ENCODE results near the gene APBA2. TPM values are rescaled to one million over a fixed set of nuclear protein-coding genes. Genes with fewer than 3 reads are reported as not detected.

The APBA2 gene
- total RNA-seq, 4 donors from 2014 or later: 7.2 to 33.8 (median 8.8) TPM

DNA sequence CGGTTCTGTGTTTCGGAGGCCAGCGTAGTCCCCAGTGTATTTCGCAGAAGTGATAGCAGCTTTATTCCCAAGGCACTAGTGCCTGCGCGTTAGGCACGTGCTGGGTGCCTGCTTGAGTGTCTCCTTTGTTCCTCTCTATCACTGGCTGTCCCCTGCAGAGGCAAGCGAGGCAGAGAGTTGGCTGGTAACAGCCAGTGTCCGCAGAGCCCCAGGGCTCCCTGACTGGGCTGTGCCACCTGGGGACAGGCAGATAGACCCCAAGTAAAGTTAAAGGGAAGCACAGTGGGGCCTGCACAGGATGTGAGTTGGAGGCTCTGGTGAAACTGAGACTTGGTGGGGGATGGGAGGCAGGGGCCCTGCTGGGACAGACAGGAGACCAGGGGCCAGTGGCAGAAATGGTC is 50.7 kb downstream of the APBA2 start:
- Histone ChIP-seq H3K4me1 (no peaks in the 10 kb centered on the region), H3K27me3 (no peaks in the 10 kb centered on the region), H3K4me3 (no peak overlapping the region), H3K36me3 (no peaks in the 10 kb centered on the region), H3K27ac (peak overlapping the region in 1 of 4 donors; percentile 31), H3K9me3 (peaks cover 0 to 3% (median 0%) of the 10 kb centered on the region in 4 donors)
- TF ChIP-seq, protein P1, sequence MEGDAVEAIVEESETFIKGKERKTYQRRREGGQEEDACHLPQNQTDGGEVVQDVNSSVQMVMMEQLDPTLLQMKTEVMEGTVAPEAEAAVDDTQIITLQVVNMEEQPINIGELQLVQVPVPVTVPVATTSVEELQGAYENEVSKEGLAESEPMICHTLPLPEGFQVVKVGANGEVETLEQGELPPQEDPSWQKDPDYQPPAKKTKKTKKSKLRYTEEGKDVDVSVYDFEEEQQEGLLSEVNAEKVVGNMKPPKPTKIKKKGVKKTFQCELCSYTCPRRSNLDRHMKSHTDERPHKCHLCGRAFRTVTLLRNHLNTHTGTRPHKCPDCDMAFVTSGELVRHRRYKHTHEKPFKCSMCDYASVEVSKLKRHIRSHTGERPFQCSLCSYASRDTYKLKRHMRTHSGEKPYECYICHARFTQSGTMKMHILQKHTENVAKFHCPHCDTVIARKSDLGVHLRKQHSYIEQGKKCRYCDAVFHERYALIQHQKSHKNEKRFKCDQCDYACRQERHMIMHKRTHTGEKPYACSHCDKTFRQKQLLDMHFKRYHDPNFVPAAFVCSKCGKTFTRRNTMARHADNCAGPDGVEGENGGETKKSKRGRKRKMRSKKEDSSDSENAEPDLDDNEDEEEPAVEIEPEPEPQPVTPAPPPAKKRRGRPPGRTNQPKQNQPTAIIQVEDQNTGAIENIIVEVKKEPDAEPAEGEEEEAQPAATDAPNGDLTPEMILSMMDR (IDR thresholded peaks at IDR 0.05): no peak
- no peak for TF ChIP-seq POLR2A (IDR thresholded peaks at IDR 0.05)
- DNase-seq: peak in 1 of 3 donors; percentile 37

DNA sequence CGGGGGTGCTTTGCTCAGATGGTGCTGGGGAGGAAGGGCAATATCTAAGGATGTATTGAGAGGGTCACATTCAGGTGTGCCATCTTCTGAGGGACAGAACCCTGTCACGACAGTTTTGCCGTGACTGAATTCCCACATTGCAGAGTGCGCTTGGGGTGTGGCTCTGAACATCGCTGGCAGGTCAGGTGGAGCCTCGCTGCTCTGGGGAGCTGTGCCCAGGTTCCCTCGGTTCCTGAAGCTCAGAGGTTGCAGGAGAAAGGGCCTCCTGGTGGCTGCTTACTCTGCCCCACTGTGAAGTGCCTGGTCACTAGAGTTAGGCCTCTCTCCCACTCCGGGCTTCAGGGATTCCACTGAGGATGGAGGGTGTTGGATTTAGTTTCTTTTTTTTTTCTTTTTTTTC is 51.5 kb downstream of the APBA2 start:
- TF ChIP-seq, protein P1 (IDR thresholded peaks at IDR 0.05): no peak
- TF ChIP-seq POLR2A (IDR thresholded peaks at IDR 0.05): no peak
- no peak for DNase-seq
- H3K36me3 ChIP-seq: no peaks in the 10 kb centered on the region
- peaks cover 0 to 3% (median 0%) of the 10 kb centered on the region in 4 donors for H3K9me3 ChIP-seq
- H3K27me3 ChIP-seq: no peaks in the 10 kb centered on the region
- no peak overlapping the region for H3K4me3 ChIP-seq
- H3K4me1 ChIP-seq: no peaks in the 10 kb centered on the region
- H3K27ac ChIP-seq: peak overlapping the region in 1 of 4 donors; percentile 31

DNA sequence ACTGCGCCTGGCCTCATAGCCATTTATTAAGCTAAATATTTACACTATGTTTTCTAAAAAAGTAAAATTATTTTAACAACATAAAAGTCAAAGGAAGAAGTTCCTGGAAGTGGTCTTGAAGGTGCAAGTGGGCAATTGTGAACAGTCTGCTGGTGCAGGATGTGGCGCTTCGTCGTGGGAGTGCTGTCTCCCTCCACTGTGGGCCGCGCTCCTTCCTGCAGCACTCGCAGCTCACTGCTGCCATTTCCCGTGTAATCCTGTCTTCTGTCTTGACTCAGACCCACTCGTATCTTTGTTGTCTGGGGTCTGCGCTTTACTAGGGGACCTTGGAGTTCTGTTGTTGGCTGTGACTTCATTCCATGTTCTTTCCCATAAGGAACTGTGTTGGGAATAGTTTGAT is 56.3 kb downstream of the APBA2 start:
- no peaks in the 10 kb centered on the region for H3K9me3 ChIP-seq
- no peaks in the 10 kb centered on the region for H3K4me1 ChIP-seq
- no peaks in the 10 kb centered on the region for H3K36me3 ChIP-seq
- peak in 2 of 3 donors; percentile 52 to 73 for DNase-seq
- no peak overlapping the region for H3K27ac ChIP-seq
- no peaks in the 10 kb centered on the region for H3K27me3 ChIP-seq
- H3K4me3 ChIP-seq: no peak overlapping the region
- TF ChIP-seq POLR2A (IDR thresholded peaks at IDR 0.05): no peak
- TF ChIP-seq, protein P1 (IDR thresholded peaks at IDR 0.05): no peak

DNA sequence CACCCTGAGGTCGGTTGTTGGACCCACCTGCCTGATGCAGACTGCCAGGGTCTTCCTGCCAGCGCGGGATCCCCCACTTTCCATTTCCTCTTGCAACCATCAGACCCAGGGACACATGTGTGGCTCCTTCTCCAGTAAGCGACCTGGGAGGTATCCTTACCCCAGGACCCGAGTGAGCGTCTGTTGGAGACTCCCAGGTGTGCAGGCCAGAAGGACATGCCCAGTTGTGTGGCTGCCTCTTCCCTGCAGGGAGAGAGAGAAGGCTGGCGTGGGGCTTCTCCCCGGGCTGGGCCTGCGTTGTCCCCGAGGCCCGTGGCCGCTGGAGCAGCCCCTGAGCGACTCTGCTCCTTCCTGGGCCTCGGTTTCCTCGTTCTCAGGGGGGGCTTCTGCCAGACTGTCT is 56.8 kb downstream of the APBA2 start:
- Histone ChIP-seq H3K4me1 (no peaks in the 10 kb centered on the region), H3K36me3 (no peaks in the 10 kb centered on the region), H3K9me3 (no peaks in the 10 kb centered on the region), H3K27ac (no peak overlapping the region), H3K4me3 (no peak overlapping the region), H3K27me3 (no peaks in the 10 kb centered on the region)
- no peak for TF ChIP-seq POLR2A (IDR thresholded peaks at IDR 0.05)
- TF ChIP-seq, protein P1 (IDR thresholded peaks at IDR 0.05): no peak
- peak in 2 of 3 donors; percentile 22 to 44 for DNase-seq

DNA sequence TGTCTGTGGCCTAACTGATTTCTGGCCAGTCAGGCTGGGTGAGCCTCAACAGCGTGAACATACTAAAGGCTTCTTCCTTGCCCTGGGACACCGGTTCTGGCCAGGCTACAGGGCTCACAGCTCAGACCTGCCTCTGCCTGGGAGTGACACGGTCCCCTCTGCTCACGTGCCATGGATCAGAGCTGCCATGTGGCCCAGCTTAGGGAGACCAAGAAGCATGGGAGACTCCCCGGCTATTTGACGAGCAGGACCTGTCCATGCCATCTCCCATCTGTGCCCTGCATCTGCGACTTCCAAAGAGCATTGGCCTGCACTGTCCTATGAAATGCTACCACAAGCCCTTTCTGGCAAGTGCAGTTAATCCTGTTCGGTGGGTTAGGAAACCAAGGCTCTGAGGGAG is 57.4 kb downstream of the APBA2 start:
- TF ChIP-seq, protein P1 (IDR thresholded peaks at IDR 0.05): no peak
- no peak for TF ChIP-seq POLR2A (IDR thresholded peaks at IDR 0.05)
- Histone ChIP-seq H3K27me3 (no peaks in the 10 kb centered on the region), H3K36me3 (no peaks in the 10 kb centered on the region), H3K9me3 (no peaks in the 10 kb centered on the region), H3K4me1 (no peaks in the 10 kb centered on the region), H3K4me3 (no peak overlapping the region), H3K27ac (no peak overlapping the region)
- peak in 2 of 3 donors; percentile 31 to 36 for DNase-seq
